ENCODE measurements around the gene MTCL1. TPM values are rescaled to one million over a fixed set of nuclear protein-coding genes. Genes with fewer than 3 reads are reported as not detected.

MTCL1 gene
- total RNA-seq, 1 donor: 54.9 TPM

- DNase-seq (ENCODE audit: low read depth): no peak
- H3K4me3 ChIP-seq (ENCODE audit: low read depth, low read length): no peak overlapping the region
- TF ChIP-seq CTCF (IDR thresholded peaks at IDR 0.05; ENCODE audit: insufficient read depth, low read length): no peak
These were observed 93.6 kb downstream of the MTCL1 start for GRCh38 chr18:8799001-8799400.

GRCh38 chr18:8799596-8800441 is 94.5 kb downstream of the MTCL1 start:
- no peak for TF ChIP-seq CTCF (IDR thresholded peaks at IDR 0.05; ENCODE audit: insufficient read depth, low read length)
- H3K4me3 ChIP-seq (ENCODE audit: low read depth, low read length): no peak overlapping the region
- DNase-seq (ENCODE audit: low read depth): no peak

- no peak overlapping the region for H3K4me3 ChIP-seq (ENCODE audit: low read depth, low read length)
- TF ChIP-seq CTCF (IDR thresholded peaks at IDR 0.05; ENCODE audit: insufficient read depth, low read length): no peak
- DNase-seq (ENCODE audit: low read depth): peak; percentile 99
These were observed 95.1 kb downstream of the MTCL1 start for GRCh38 chr18:8800445-8800844.

- no peak for TF ChIP-seq CTCF (IDR thresholded peaks at IDR 0.05; ENCODE audit: insufficient read depth, low read length)
- H3K4me3 ChIP-seq (ENCODE audit: low read depth, low read length): no peak overlapping the region
- DNase-seq (ENCODE audit: low read depth): no peak
These were observed 95.5 kb downstream of the MTCL1 start for GRCh38 chr18:8800876-8801262.

GRCh38 chr18:8801263-8801901 is 96.0 kb downstream of the MTCL1 start:
- no peak overlapping the region for H3K4me3 ChIP-seq (ENCODE audit: low read depth, low read length)
- TF ChIP-seq CTCF (IDR thresholded peaks at IDR 0.05; ENCODE audit: insufficient read depth, low read length): no peak
- DNase-seq (ENCODE audit: low read depth): peak; percentile 91

- TF ChIP-seq CTCF (IDR thresholded peaks at IDR 0.05; ENCODE audit: insufficient read depth, low read length): peak; percentile 9
- H3K4me3 ChIP-seq (ENCODE audit: low read depth, low read length): no peak overlapping the region
- DNase-seq (ENCODE audit: low read depth): peak; percentile 38
These were observed 96.8 kb downstream of the MTCL1 start for GRCh38 chr18:8802017-8802672.

Measured in fibroblast of the aortic adventitia (primary cell).